Astrocyte of the cerebellum (primary cell): ENCODE measurements around the gene RAC2.

Experiments used
- DNase-seq: peaks from one replicate; pipeline ENCODE4 v3.0.0-alpha.2; 2011; ENCODE audit warnings: low read depth
- H3K4me3 ChIP-seq: 2 replicates; pipeline ENCODE4 v1.5.1; 2011; ENCODE audit warnings: mild to moderate bottlenecking, low read depth, low read length, moderate library complexity
- CTCF ChIP-seq: IDR thresholded peaks from 2 replicates; pipeline ENCODE4 v1.5.1; 2012; ENCODE audit warnings: low read length, low read depth, moderate library complexity, mild to moderate bottlenecking; ENCODE audit errors: missing control alignments
- in situ Hi-C: cut with HindIII; loops from 2 replicates; pipeline ENCODE4 v1.10.0; 2017; ENCODE audit warnings: low sequenced_read_pairs

Gene RAC2

DNA sequence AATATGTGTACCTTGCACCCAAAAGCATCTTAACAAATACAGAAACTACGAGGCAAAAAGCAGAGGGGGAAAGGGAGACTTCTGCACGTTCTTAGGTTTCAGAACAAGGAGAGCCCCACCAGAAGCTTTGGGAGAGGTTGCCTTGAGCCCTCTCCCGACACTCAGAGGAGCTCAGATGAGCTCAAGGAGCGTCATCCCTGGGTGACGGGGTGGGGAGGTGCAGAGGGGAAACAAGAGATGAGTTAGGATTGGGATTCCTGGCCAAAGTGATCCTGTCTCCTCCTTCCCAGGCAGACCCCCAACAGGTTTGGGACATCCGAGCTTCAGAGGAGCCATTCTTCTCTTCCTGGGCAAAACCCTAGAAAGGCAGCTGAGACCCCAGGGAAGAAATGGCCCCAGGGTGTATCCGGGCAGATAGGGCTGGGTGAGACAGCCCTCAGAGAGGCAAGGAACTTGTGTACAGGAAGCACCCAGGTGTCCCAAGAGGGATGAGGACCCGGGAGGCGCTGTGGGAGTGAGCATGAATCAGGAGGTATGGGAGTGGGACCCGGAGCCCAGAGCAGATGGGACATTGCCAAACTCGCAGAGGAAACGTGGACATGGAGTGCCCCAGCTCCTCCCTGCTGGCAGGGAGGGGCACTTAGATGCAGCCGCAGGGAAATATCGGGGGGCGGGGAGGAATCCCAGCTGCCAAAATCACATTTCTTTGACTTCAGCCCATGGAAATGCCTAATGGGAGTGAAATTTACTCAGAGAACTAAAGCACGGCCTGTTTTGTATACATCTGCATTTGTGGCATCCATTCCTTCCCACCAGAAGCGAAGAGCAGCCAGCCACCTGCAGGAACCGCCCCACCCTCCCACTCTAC is 68.4 kb downstream of the RAC2 start:
- TF ChIP-seq CTCF, result no peak
- DNase-seq, result no peak
- H3K4me3 ChIP-seq, result no peak overlapping the region
- in situ Hi-C loops, result loop anchor here (5.0 kb wide), 1 partner anchor 87 kb away; no protein-coding TSS in a partner anchor
